ENCODE measurements around the gene CMTR1. TPM values are rescaled to one million over a fixed set of nuclear protein-coding genes. Genes with fewer than 3 reads are reported as not detected.

CMTR1 gene
- polyA plus RNA-seq, 1 experiment: 25.1 TPM

DNA sequence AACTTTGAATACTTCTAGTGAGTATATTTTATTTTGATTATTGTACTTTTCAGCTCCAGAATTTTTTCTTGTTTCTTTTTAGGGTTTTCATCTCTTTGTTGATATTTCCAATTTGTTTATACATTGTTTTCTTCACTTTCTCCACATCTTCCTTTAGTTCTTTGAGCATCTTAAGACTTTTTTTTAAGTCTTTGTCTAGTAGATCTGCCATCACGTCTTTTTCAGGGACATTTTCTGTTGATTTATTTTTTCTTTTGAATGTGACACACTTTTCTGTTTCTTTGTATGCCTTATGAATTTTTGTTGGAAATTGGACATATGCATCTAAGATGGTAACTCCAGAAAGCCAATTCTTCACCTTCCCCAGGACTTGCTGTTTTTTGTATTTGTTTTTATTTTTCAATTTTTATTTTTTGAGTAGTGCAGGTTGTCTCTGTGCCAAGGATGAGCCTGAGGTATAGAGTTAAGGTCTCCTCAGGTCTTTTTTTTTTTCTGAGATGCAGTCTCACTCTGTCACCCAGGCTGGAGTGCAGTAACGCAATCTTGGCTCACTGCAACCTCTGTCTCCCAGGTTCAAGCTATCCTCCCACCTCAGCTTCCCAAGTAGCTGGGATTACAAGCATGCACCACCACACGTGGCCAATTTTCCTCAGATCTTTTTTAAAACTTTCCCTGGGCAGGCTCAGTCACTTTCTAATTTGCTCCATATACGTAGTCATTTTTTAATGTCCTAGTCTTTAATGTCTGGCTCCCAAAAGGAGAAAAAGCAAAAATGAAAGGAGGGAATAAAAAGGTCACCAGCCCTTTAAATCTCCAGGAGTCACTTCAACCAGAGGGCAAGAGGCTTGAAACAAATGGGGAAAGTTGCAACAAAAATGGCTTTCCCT lies 6.7 kb upstream of the CMTR1 start:
- ChIA-PET POLR2A (no interaction called here), CTCF (interaction anchor here (0.7 kb wide), 1 partner anchor 100 kb away, joined by 3 read pairs; no protein-coding TSS in a partner anchor)
- no peak for TF ChIP-seq CTCF (IDR thresholded peaks at IDR 0.05; ENCODE audit: low read depth, low read length)
- DNase-seq (ENCODE audit: low read depth, low spot score): no peak
- Histone ChIP-seq H3K27ac (ENCODE audit: low read depth, low read length) (no peak overlapping the region), H3K4me3 (ENCODE audit: low read depth, low read length) (no peak overlapping the region), H3K27me3 (ENCODE audit: control insufficient read depth, insufficient read depth, low read length) (peaks cover 3% of the 10 kb centered on the region), H3K9me3 (ENCODE audit: control insufficient read depth, insufficient read depth, low read length) (peaks cover 3% of the 10 kb centered on the region; the same call in 1 of the 2 replicates)

DNA sequence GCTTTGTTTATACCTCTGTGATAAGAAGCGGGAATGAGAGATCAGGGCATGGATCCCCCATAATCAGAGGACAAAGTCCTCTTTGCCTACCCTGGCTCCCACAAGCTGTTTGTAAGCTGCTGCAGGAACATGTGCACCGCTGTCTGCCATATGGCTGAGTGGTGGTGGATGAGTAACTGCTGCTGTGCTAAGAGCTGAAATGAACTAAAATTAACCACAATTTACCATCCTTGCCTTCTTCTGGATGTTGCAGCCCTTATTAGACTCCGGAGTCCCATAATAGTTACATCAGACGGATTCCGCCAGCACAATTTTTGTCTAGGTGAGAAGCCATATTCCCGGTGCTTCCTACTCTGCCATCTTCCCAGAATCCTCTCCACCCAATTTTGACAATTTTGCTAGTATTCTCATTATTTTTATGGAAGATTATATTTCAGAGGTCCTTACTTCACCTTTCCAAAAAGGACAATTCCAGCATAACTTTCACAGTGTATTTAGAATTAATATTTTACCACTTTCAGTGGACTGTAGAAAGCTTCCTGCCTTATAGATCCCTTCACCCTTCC lies 6.0 kb upstream of the CMTR1 start:
- H3K27me3 ChIP-seq (ENCODE audit: control insufficient read depth, insufficient read depth, low read length): peaks cover 3% of the 10 kb centered on the region
- no peak for TF ChIP-seq CTCF (IDR thresholded peaks at IDR 0.05; ENCODE audit: low read depth, low read length)
- no peak overlapping the region for H3K4me3 ChIP-seq (ENCODE audit: low read depth, low read length)
- peaks cover 3% of the 10 kb centered on the region; the same call in 1 of the 2 replicates for H3K9me3 ChIP-seq (ENCODE audit: control insufficient read depth, insufficient read depth, low read length)
- ChIA-PET POLR2A (no interaction called here), CTCF (no interaction called here)
- H3K27ac ChIP-seq (ENCODE audit: low read depth, low read length): no peak overlapping the region
- no peak for DNase-seq (ENCODE audit: low read depth, low spot score)

DNA sequence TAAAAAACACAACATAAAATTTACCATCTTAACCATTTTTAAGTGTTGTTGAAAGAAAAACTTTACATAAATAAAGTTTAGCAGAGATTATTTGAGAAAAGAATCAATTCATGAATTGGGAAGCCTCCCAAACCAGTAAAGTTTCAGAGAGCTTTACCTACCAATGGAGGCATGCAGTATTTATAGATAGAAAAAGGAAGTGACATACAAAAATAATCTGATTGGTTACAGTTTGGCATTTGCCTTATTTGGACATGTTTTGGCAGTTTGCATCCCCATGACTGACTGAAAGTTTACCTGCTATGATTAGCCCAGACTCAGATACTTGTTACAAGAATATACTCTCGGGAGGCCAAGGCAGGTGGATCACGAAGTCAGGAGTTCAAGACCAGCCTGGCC lies 3.7 kb upstream of the CMTR1 start:
- no peak overlapping the region for H3K27ac ChIP-seq (ENCODE audit: low read depth, low read length)
- TF ChIP-seq CTCF (IDR thresholded peaks at IDR 0.05; ENCODE audit: low read depth, low read length): no peak
- CTCF ChIA-PET: no interaction called here
- POLR2A ChIA-PET: no interaction called here
- H3K9me3 ChIP-seq (ENCODE audit: control insufficient read depth, insufficient read depth, low read length): peaks cover 3% of the 10 kb centered on the region; the same call in 1 of the 2 replicates
- no peak overlapping the region for H3K4me3 ChIP-seq (ENCODE audit: low read depth, low read length)
- peaks cover 3% of the 10 kb centered on the region for H3K27me3 ChIP-seq (ENCODE audit: control insufficient read depth, insufficient read depth, low read length)
- no peak for DNase-seq (ENCODE audit: low read depth, low spot score)

GRCh38 chr6:37432590-37432915 lies 468 bp upstream of the CMTR1 start:
- POLR2A ChIA-PET: interaction anchor here (0.5 to 1.0 kb wide), 6 partner anchors 11 to 232 kb away, joined by 3 to 4 read pairs (median 3); no protein-coding TSS in a partner anchor
- no peak for DNase-seq (ENCODE audit: low read depth, low spot score)
- no peak for TF ChIP-seq CTCF (IDR thresholded peaks at IDR 0.05; ENCODE audit: low read depth, low read length)
- CTCF ChIA-PET: no interaction called here
- no peaks in the 10 kb centered on the region for H3K27me3 ChIP-seq (ENCODE audit: control insufficient read depth, insufficient read depth, low read length)
- peak overlapping the region; percentile 57 for H3K27ac ChIP-seq (ENCODE audit: low read depth, low read length)
- peak overlapping the region; percentile 90 for H3K4me3 ChIP-seq (ENCODE audit: low read depth, low read length)
- H3K9me3 ChIP-seq (ENCODE audit: control insufficient read depth, insufficient read depth, low read length): no peaks in the 10 kb centered on the region

Measured in AG04450 (cell line).